GM19468 (cell line): Measurements from ENCODE around the gene APBB1.
"Not testable (repeated sequence)": the region's sequence is repeated elsewhere in the genome, so short reads cannot be mapped to it uniquely, and the experiment has no call there.

Experiments
- ATAC-seq: cut with Tn5 transposase; IDR thresholded peaks from one replicate; pipeline ENCODE4 v1.9.1; 2021; ENCODE audit warnings: mild to moderate bottlenecking, moderate library complexity, moderate number of reproducible peaks; ENCODE audit not compliant: unreplicated experiment; ENCODE audit errors: extremely low read depth

APBB1 gene

DNA sequence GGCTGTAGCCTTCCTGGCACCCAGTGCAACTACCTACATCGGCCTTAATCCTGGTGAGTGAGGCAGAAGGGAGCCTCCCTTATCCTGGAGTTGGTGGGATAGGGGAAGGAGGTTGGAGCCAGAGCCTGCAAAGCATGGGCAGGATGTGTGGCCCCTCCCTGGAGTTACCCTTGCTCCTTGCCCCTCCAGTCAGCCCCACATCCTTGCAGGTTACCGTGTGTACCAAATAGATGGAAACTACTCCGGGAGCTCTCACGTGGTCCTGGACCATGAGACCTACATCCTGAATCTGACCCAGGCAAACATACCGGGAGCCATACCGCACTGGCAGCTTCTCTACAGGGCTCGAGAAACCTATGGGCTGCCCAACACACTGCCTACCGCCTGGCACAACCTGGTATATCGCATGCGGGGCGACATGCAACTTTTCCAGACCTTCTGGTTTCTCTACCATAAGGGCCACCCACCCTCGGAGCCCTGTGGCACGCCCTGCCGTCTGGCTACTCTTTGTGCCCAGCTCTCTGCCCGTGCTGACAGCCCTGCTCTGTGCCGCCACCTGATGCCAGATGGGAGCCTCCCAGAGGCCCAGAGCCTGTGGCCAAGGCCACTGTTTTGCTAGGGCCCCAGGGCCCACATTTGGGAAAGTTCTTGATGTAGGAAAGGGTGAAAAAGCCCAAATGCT, 24.8 kb downstream of the APBB1 start:
- no peak for ATAC-seq

DNA sequence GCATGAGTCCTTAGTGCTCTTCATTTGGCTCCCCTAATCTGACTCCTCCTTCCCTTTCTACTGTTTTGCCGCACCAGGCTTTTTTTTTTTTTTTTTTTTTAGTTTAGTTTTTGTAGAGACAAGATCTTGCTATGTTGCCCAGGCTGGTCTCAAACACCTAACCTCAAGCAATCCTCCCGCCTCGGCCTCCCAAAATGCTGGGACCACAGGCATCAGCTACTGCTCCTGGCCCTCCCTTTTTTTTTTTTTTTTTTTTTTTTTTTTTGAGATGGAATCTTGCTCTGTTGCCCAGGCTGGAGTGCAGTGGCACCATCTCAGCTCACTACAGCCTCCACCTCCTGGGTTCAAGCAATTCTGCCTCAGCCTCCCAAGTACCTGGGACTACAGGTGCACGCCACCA, 26.6 kb downstream of the APBB1 start:
- ATAC-seq: not testable (repeated sequence)

DNA sequence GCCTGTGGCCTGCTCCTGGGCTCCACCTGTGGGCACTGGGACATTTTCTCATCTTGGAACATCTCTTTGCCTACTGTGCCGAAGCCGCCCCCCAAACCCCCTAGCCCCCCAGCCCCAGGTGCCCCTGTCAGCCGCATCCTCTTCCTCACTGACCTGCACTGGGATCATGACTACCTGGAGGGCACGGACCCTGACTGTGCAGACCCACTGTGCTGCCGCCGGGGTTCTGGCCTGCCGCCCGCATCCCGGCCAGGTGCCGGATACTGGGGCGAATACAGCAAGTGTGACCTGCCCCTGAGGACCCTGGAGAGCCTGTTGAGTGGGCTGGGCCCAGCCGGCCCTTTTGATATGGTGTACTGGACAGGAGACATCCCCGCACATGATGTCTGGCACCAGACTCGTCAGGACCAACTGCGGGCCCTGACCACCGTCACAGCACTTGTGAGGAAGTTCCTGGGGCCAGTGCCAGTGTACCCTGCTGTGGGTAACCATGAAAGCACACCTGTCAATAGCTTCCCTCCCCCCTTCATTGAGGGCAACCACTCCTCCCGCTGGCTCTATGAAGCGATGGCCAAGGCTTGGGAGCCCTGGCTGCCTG, 27.3 kb downstream of the APBB1 start:
- ATAC-seq: no peak

DNA sequence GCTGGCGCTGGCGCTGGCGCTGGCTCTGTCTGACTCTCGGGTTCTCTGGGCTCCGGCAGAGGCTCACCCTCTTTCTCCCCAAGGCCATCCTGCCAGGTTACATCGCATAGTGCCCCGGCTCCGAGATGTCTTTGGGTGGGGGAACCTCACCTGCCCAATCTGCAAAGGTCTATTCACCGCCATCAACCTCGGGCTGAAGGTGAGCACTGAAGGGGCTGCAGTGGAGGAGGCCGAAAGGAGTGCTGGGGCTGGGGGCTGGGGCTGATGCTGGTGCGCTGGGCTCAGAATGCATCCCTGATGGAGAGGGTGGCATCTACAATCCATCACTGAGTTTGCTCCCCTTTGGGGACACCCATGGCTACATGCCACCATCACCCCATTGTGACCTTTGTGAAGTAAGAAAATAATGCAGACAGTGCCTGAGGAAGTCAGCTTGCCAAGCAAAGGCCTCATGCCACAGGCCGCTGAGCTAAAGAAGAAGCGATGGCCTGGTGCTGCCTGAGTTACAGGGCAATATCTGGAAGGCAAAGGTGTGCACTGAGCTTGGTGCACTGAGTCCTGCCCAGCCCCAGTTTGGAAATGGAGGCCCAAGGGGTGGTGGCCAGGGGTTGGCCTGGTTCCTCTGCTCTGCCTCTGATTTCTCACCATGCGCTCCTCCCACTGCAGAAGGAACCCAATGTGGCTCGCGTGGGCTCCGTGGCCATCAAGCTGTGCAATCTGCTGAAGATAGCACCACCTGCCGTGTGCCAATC, 28.0 kb downstream of the APBB1 start:
- no peak for ATAC-seq

DNA sequence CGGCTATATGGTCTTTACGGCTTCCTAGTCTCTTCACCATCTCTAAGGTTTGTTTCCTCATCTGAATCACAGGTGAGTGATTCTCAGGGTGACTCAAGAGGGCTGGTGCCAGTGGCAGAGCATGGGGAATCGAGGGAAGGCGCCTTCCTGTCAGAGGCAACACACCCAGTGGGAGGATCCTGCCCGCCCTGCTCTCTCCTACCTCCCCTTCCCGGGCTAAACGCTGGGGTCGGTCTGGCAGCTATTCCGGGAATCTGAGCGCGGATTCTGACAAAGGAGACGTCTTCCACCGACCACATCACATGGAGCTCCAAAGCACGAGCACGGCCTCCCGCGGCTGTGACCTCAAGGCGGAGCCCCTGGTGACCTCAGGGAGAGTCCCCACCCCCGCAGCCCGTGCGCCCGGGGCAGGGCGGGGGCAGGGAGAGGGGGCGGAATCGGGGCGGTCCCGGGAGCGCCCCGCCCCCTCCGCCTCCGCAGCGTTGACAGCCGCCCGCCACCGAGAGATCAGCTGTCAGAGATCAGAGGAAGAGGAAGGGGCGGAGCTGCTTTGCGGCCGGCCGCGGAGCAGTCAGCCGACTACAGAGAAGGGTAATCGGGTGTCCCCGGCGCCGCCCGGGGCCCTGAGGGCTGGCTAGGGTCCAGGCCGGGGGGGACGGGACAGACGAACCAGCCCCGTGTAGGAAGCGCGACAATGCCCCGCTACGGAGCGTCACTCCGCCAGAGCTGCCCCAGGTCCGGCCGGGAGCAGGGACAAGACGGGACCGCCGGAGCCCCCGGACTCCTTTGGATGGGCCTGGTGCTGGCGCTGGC, 28.8 kb downstream of the APBB1 start, which contains the start of gene SMPD1:
Gene SMPD1, plus strand, starts transcription at position 570 of the 813 bp plus-strand sequence. Its CDS starts 125 bp downstream, at position 695.
- ATAC-seq: peak; percentile 99

DNA sequence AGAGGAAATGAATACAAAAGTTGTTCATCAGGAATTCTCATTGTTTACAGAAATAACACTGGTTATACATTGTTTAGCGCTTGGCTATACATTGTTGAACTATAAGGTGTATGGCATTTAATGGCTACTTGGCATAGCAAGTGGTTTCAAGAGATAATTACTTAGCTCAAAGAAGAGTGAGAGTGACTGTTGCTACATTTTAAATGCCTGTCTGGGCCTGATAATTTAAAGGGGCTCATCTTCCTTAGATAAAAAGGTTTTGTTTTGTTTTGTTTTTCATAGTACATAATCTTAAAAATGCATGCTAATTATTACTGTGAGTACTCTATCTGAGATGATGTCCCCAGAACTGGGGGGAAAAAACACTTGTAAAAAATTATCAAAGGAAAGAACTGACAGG, 30.1 kb downstream of the APBB1 start:
- no peak for ATAC-seq

DNA sequence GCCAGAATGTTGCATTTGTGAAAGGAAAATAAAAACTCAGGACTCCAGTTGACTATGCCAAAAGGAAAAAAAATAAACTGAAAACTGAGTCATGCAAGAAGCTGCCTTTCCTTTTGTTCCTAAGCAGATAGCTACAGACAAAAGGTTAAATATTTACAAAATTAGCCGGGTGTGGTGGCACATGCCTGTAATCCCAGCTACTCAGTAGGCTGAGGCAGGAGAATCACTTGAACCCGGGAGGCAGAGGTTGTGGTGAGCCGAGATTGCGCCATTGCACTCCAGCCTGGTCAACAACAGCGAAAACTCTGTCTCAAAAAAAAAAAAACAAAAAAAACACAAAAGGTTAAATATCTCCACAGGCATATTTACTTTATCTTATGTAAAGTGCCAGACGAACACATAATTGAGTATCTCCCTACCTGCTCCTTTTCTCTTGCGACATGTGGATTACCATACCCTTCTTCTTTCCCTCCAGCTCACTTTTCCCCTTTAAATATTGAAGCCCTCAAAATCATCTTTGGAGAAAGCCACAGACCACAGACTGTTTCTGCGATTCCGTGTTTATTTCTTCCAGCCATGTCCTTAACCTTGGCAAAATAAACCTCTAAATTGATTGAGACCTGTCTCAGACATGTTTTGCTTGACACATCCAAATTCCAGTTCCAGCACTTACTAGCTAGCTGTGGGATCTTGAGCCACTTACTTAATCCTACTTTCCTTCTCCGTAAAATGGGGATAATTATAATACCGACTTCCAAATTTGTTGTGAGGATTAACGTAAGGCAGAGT, 30.9 kb downstream of the APBB1 start:
- ATAC-seq: no peak

DNA sequence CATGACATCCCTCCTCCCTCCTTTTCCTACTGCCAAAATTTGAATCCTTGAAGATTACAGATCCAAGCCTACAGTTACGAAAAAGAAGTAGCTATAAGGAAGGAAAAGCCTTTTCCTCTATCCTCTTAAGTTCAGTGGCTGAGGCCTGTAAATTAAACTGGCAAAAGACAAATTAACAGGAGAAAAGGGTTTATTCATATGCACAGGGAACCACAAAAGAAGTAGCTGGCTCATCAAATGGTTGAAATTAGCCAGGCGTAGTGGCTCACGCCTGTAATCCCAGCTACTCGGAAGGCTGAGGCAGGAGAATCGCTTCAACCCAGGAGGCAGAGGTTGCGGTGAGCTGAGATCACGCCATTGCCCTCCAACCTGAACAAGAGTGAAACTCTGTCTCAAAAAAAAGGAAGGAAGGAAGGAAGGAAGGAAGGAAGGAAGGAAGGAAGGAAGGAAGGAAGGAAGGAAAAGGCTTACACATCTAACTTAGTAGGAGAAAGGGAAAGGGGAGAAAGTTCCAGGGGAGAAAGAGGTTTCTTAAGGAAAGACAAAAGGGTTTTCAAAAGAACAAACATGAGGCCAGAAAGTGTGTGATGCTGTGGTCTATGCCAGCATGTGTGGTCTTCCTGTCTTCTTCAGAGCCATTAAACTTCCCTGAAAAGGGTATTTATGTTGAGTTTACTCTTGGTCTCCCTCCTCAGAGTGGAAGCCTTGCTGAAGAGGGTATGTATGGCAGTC, 33.7 kb downstream of the APBB1 start:
- no peak for ATAC-seq

DNA sequence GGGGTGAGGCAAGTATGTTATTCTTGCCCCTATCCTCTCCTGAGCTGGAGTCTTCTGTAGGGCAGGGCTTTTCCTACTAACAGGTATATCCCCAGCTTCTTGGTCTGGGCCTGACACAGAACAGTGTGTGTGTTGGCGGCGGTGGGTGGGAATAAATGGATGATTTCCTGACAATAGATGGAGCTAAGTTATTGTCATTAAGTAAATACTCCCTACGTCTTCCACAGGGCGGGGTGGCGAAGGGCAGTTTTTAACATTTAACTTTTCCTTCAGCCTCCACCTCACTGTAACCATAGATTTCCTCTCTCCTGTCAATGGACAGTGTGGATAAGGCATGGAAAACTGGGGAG, 40.3 kb downstream of the APBB1 start:
- no peak for ATAC-seq

DNA sequence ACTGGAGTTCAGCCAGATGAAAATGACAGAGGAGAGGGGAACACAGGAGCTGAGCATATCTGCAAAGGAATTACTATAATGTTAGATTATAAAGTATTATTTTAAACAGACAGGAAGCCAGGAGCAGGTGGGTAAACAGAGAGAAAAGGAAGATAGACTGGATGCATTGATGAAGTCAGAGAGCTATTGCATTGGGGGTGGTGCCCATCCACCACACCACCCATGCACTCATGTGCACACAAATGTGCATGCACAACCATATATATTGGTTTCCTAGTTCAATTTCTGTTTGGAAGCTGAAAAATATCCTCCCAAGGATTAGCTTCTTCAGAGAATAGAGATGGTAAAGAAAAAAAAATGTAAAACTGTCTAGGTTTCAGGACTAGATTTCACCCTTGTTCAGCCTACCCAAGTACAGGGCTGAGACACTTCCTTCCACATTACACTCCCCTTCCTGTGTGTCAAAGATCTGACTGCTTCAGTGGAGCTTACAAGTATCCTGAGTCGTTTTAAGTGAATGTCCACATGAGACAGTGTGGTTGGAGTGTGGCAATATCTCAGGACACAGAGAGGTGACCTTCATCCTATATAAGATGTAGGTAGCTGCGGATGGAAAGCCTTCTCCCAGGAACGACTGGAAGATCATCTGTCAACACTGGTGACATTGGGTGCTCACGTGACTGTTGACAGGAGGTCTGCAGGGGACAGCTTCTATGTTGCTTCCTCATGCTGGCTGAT, 40.8 kb downstream of the APBB1 start:
- ATAC-seq: no peak

DNA sequence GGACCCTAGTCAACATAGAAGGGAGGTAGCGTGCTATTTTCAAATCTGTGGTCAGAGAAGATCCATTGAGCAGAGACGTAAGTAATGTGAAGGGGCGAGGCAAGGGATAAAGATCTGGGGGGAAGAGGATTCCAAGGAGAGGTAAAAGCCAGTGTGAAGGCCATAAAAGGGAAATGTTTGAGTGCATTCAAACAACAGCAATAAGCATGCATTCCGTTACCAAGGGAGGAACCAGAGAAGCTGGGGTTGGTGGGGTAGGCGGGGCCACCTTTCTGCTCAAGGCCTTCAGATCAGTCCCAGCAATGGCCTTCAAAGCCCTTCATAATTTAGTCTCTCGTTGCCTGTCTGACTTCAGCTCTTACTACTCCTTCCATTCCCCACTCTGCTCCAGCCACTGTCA, 47.1 kb downstream of the APBB1 start:
- ATAC-seq: no peak

DNA sequence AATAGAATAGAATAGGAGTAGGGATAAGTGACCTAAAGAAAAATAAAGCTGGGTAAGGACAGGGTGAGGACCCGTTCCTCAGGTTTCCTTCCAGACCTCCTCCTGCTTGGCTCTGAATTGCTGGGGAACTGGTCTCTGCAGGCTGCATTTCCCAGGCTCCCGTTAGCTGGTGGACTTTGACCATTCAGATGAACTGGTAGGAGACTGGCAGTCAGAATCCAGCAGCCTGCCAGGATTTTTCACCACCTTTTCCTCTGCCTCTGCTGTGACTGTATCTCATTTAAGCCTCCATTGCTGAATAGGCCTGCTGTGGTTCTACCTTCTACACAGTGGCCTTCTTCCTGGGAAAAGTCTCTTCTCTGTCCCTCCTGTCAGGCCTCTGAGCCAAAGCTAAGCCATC, 53.2 kb downstream of the APBB1 start:
- no peak for ATAC-seq

DNA sequence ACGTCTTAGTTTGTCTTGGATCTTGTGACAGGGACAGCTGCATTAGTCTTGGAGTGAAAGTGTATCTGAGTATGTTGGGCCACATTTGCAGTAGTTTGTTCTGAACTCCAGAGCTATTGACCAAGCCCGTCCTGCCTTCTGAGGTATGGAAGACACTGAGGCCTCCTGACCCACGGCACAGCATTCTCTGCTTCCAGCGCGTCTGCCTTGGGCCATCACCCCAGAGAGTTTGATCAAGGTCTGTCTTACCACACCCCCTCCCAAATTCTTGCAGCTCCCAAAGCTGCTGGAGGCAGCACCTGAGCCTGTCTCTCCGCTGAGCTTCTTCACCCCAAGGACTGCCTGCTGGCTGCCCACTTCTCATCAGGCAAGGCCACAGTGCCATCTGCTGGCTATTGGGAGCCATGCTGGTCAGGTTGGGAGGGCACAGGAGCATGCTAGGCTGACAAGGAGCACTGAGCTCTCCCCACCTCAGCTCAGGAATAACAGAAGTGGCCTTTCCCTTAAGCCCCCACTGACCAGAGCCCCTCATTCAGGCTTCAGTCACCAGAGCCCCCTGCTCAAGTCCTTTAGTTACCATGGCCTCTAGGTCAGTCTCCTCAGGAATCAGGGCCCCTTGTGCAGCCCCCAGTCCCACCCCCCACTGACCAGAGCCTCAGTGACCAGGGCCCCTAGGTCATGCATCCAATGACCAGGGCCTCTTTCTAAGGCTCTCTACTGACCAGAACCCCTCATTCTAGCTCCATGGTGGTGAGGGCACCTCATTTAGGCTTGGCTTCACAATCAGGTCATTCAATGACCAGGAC, 55.8 kb downstream of the APBB1 start:
- ATAC-seq: peak; percentile 93

DNA sequence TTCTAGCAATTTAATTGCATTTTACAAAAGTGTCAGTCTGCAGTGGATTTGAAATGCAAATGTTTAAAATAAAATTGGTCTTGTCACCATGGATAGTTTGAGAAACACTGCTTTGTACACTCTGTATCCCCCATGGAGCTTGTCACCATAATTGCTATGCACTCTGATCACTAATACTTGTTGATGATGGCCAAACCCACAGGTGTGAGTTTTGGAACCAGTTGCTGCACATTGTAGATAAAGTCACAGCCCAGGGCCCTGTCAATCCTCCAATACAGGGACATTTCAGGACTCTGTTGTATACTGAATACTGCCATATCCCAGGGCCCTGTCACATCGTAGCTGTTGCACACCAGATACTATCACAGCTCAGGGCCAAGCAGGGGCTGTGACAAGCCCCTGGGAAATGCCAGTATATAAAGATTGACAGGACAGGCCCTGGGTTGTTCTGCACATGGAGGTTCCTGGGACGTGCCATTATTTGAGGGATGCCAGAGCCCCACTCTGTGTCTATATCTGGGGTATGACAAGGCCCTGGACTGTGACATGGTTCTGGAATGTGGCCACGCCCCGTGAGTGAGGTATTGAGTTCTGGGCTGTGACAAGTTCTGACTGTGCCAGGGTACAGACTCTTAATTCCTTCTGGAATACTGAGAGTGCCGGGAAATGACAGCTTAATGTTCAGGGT, 56.6 kb downstream of the APBB1 start:
- ATAC-seq: no peak

DNA sequence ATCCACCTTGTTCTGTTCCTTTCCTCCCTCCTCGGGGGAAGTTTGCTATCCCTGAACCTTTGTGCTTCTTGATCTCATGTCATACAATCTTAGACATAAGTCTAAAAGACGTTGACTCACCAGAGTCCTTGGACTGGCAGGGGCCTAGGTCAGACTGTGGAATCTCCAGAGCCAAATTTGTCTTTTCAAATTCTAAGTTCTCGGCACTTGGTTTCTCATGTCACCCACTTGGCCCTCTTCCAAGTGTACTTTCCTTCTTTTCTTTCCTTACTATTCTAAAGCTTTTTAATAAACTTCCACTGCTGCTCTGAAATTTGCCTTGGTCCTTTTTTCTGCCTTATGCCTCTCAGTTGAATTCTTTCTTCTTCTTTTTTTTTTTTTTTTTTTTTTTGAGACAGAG, 58.7 kb downstream of the APBB1 start:
- ATAC-seq: no peak

DNA sequence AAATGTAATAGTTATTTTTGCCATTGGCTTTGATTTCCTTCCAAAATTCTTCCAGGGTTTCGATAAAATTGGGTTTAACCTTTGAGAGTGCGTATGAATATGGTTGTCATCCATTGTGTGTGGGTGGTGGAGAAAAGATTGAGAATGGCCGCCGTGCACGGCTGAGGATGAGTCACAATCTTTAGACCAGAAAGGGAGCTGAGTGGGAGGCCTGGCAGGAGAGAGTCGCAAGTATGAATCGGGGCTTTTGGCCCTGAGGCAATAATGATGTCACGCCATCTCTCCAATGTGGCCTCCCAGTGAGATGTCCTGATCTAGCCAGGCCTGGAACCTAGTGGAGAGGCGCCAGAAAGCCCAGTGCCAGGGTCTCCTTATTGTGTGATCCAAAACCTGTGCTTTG, 61.7 kb downstream of the APBB1 start:
- ATAC-seq: no peak

DNA sequence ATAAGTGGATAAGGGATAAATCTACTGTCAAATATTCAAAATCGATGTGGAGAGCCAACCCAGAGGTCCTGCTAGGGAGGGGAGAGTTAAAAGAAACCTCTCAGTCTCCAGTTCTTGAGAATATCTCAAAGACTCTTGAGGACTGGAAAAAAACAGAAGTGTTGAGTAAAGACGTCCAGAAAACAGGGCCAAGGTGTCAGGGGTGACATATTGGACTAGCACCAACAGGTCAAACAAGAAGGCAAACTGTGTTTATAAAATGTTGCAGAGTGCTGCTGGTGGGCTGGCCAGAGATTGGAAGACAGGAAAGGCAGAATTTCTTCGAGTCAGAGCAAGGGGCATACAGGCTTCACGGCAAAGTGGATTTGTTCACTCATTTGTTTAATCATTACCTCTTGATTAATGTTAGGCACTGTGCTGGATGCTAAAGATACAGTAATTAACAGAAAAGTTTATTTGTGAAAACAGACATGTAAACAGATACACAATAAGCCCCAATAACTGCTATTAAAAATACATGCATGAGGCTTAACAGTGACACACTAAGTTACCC, 62.3 kb downstream of the APBB1 start:
- no peak for ATAC-seq
